Measurements from ENCODE around the gene LDHAL6B.
"Not testable (repeated sequence)": the region's sequence is repeated elsewhere in the genome, so short reads cannot be mapped to it uniquely, and the experiment has no call there.

Gene LDHAL6B

GRCh38 chr15:59160880-59161593 lies 45.6 kb upstream of the LDHAL6B start:
- peaks cover 66% of the 10 kb centered on the region for H3K36me3 ChIP-seq (replicated peaks)
- no peak for DNase-seq

DNA sequence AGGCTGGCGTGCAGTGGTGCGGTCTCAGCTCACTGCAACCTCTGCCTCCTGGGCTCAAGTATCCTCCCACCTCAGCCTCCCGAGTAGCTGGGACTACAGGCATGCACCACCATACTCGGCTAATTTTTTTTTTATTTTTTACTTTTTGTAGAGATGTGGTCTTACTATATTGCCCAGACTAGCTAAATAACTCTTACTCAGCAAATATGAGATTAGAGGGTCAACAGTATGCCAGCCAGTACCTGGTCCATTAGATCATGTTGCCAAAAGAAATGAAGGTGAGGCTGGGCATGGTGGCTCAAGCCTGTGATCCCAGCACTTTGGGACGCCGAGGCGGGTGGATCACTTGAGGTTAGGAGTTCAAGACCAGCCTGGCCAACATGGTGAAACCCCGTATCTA lies 44.6 kb upstream of the LDHAL6B start:
- H3K36me3 ChIP-seq (replicated peaks), result peaks cover 58% of the 10 kb centered on the region
- H3K4me3 ChIP-seq (ENCODE audit: low read depth, low read length); DNase-seq; H3K27me3 ChIP-seq (replicated peaks); H3K27ac ChIP-seq; in situ Hi-C loops (cut with HindIII; ENCODE audit: low pct_ligation_motif_present, low sequenced_read_pairs): not testable (repeated sequence)

More at GRCh38 chr15:59160880-59161593, 45.6 kb upstream of the LDHAL6B start:
- in situ Hi-C loops (cut with HindIII; ENCODE audit: low pct_ligation_motif_present, low sequenced_read_pairs), result no loop called here
- Histone ChIP-seq H3K27me3 (replicated peaks) (no peaks in the 10 kb centered on the region), H3K27ac (no peak overlapping the region), H3K4me3 (ENCODE audit: low read depth, low read length) (no peak overlapping the region)
- TF ChIP-seq CTCF (IDR thresholded peaks at IDR 0.05; ENCODE audit: low read depth, low read length, missing control alignments), result peak; percentile 78

DNA sequence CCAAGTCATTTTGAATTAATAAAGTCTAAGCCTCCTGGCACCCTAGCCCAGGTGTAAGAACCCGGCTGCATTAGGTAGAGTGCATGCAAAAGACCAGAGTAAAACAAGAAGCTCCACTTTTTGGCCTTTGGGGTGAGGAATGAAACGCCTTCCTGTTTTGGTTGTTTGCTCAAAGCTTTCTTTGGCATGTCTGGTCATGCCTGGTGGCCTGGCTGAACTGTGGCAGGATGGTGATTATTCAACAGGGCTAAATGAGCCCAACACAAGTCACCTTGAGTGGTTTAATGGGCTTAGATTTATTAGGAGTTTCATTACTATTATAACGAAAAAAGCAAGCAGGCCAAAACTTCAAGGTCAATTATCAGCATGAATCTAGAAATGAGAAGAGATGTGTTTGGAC lies 40.9 kb upstream of the LDHAL6B start:
- in situ Hi-C loops (cut with HindIII; ENCODE audit: low pct_ligation_motif_present, low sequenced_read_pairs), result no loop called here
- peaks cover 31% of the 10 kb centered on the region for H3K36me3 ChIP-seq (replicated peaks)
- H3K27ac ChIP-seq, result peak overlapping the region; percentile 23
- no peaks in the 10 kb centered on the region for H3K27me3 ChIP-seq (replicated peaks)
- H3K4me3 ChIP-seq (ENCODE audit: low read depth, low read length), result no peak overlapping the region
- no peak for DNase-seq
- no peak for TF ChIP-seq CTCF (IDR thresholded peaks at IDR 0.05; ENCODE audit: low read depth, low read length, missing control alignments)

DNA sequence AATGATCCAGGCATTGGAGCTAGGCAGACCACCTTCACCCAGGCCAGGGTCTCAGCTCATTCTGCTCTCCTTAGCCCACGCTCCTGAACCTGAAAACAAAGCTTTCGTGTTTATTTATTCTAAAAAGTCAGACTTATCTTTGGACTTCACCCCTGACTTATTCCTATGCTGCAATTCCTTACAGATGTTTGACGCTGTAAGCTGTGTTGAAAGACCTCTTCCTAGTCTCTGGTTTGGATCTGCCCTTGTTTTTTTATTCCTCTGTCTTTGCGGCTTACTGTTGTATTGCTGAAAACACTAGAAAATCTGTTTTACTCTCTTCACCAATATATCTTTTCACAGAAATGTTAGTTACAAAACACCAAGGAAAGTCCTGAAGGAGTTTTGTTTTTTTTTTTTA lies 40.5 kb upstream of the LDHAL6B start:
- no peaks in the 10 kb centered on the region for H3K27me3 ChIP-seq (replicated peaks)
- no peak for TF ChIP-seq CTCF (IDR thresholded peaks at IDR 0.05; ENCODE audit: low read depth, low read length, missing control alignments)
- H3K27ac ChIP-seq, result peak overlapping the region; percentile 23
- no peak for DNase-seq
- H3K4me3 ChIP-seq (ENCODE audit: low read depth, low read length), result no peak overlapping the region
- H3K36me3 ChIP-seq (replicated peaks), result peaks cover 31% of the 10 kb centered on the region
- in situ Hi-C loops (cut with HindIII; ENCODE audit: low pct_ligation_motif_present, low sequenced_read_pairs), result no loop called here

DNA sequence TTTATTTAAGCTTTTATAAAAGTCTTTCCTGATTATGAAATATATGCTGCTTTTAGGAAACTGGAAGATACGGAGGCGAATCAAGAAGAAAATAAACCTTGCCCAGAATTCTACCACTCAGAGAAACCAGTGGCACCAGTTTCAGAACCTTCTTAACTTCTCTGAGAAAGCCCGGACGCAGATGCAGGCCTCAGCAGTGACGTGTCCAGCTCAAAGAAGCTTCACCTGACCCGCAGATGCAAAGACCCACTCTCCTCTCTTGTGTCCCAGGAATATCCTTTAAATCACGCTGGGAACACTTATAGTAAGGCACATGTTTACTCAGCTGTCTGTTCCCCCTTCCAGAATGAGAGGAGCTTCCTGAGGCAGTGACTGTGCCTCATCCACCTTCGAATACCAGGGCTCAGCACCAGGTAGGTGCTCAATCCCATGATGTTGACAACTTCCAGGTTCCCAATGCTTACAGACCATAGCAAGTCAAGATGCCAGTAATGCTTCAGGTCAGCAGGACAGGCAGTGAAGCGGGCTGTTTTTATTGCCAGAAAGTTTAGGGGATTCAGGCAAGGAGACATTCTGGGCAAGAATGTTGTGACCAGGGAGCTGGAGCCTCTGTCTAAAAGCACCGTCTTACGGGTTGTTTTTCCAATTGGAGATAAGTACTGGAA lies 39.9 kb upstream of the LDHAL6B start:
- DNase-seq, result no peak
- Histone ChIP-seq H3K27me3 (replicated peaks) (no peaks in the 10 kb centered on the region), H3K4me3 (ENCODE audit: low read depth, low read length) (no peak overlapping the region), H3K27ac (no peak overlapping the region), H3K36me3 (replicated peaks) (peaks cover 27% of the 10 kb centered on the region)
- TF ChIP-seq CTCF (IDR thresholded peaks at IDR 0.05; ENCODE audit: low read depth, low read length, missing control alignments), result no peak
- in situ Hi-C loops (cut with HindIII; ENCODE audit: low pct_ligation_motif_present, low sequenced_read_pairs), result no loop called here

DNA sequence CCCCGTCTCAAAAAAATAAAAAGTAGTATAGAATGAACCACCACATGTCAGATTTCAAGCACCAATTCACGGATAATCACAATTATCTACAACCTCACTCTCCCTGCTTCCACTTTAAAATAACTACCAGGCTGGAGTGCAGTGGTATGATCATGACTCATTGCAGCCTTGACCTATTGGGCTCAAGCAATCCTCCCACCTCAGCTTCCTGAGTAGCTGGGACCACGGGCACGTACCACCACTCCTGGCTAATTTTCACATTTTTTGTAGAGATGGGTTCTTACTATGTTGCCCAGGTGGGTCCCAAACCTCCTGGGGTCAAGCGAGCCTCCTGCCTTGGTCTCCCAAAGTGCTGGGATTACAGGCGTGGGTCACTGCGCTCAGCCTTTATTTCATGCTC lies 38.1 kb upstream of the LDHAL6B start:
- Histone ChIP-seq H3K36me3 (replicated peaks) (peaks cover 26% of the 10 kb centered on the region), H3K4me3 (ENCODE audit: low read depth, low read length) (no peak overlapping the region), H3K27ac (peak overlapping the region; percentile 86), H3K27me3 (replicated peaks) (no peaks in the 10 kb centered on the region)
- DNase-seq, result peak; percentile 78
- TF ChIP-seq CTCF (IDR thresholded peaks at IDR 0.05; ENCODE audit: low read depth, low read length, missing control alignments), result no peak
- in situ Hi-C loops (cut with HindIII; ENCODE audit: low pct_ligation_motif_present, low sequenced_read_pairs), result no loop called here
